Fibroblast of lung (primary cell): ENCODE measurements around the gene ADAD2.

Experiments used
- EZH2 ChIP-seq: IDR thresholded peaks from 2 replicates; pipeline ENCODE4 v1.5.1; 2012; ENCODE audit warnings: low read length, control low read depth, mild to moderate bottlenecking; ENCODE audit errors: missing control alignments
- TF ChIP-seq, protein P1 (sequence below), 2 donors: IDR thresholded peaks in 1 of 2; conservative IDR thresholded peaks in 1 of 2; 1 replicate in 1 of 2; 2 replicates in 1 of 2; pipeline ENCODE4 v1.5.1; 2011 to 2012; ENCODE audit warnings: low read length in 2 of 2, control low read depth in 1 of 2, inconsistent platforms in 1 of 2, low read depth in 1 of 2, mild to moderate bottlenecking in 1 of 2

GRCh38 chr16:84144209-84144858 lies 46.6 kb upstream of the ADAD2 start:
- TF ChIP-seq, protein P1, sequence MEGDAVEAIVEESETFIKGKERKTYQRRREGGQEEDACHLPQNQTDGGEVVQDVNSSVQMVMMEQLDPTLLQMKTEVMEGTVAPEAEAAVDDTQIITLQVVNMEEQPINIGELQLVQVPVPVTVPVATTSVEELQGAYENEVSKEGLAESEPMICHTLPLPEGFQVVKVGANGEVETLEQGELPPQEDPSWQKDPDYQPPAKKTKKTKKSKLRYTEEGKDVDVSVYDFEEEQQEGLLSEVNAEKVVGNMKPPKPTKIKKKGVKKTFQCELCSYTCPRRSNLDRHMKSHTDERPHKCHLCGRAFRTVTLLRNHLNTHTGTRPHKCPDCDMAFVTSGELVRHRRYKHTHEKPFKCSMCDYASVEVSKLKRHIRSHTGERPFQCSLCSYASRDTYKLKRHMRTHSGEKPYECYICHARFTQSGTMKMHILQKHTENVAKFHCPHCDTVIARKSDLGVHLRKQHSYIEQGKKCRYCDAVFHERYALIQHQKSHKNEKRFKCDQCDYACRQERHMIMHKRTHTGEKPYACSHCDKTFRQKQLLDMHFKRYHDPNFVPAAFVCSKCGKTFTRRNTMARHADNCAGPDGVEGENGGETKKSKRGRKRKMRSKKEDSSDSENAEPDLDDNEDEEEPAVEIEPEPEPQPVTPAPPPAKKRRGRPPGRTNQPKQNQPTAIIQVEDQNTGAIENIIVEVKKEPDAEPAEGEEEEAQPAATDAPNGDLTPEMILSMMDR (conservative IDR thresholded peaks at IDR 0.05 in 1 of 2, IDR thresholded peaks at IDR 0.05 in 1 of 2; ENCODE audit: low read depth in 1 of 2, low read length in 2 of 2), result no peak
- TF ChIP-seq EZH2, result no peak
